ENCODE measurements around the gene MAML1.

MAML1 gene

DNA sequence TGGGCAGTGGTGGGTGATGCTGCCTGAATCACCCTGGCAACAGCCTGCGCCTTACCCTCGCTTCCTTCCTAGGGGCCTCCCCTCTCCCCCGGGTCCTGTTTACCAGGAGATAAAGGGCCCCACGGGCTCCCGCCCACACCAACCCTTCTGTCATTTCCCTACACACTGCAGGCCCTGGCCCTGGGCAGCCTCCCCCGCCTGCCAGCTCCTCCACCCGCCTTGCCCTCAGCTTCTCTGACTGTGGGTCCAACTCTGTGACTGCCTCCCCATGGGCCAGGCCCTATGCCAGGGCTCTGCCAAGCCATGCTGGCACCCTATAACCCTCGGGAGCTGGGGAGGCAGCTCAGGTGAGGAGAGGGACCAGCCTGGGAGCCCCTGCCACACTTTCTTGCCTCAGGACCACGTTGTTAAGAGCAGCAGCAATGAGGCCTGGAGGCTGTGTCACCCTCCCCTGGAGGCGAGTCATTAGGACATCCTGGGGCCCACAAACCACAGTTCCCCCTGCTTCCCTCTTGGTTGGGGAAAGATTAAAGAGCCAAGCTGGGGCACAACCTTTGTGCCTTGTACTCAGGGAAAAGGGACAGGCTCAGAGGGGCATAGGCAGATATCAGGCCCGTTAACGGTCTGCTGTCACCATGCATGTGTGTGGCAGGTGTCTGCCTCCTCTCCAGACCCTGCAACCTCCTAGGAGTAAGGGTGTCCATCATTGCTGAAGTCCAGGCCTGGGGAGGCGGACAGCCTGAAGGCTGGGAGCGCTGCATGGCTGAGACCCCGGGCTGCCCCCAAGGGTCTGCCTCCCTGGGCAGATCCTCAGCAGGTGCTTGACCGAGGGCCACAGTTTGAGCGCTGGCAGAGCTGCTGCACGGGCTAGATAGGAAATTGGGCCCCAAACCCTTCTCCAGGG is 71.3 kb downstream of the MAML1 start:
- DNase-seq, result peak; percentile 43
- H3K9me3 Mint-ChIP-seq, result no peaks in the 10 kb centered on the region
- H3K27me3 Mint-ChIP-seq, result peaks cover 4% of the 10 kb centered on the region
- peaks cover 11% of the 10 kb centered on the region for H3K36me3 Mint-ChIP-seq
- peak overlapping the region; percentile 44 for H3K27ac Mint-ChIP-seq
- peaks cover 31% of the 10 kb centered on the region for H3K4me1 Mint-ChIP-seq
- CTCF ChIA-PET, result interaction anchor here (0.6 to 3.6 kb wide), 5 partner anchors 16 to 287 kb away, joined by 3 to 16 read pairs (median 12); partner anchors contain the start of gene SQSTM1
- H3K4me3 Mint-ChIP-seq, result peak overlapping the region; percentile 85

DNA sequence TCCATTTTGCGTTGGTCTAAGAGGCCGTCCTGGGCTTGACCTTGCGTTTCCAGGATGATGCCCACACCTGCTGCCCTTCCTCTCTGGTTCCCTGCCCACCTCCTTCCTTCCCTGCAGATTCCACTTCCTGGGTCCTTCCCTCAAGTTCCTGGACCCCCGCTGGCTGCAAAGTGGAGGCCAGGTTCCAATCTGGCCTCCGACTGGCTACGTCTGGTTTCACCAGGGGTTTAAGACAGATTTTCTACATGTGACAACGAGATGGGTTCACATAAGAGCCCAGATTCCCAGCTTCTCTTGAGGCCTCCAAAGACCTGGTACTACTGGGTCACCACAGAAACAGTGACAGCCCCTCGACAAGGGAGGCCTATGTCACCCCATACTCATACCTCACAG is 71.9 kb downstream of the MAML1 start:
- Mint-ChIP-seq H3K9me3 (no peaks in the 10 kb centered on the region), H3K4me3 (peak overlapping the region; percentile 85), H3K27me3 (peaks cover 4% of the 10 kb centered on the region), H3K27ac (peak overlapping the region; percentile 89), H3K36me3 (peaks cover 7% of the 10 kb centered on the region), H3K4me1 (peaks cover 31% of the 10 kb centered on the region)
- DNase-seq, result no peak
- CTCF ChIA-PET, result interaction anchor here (0.6 to 3.6 kb wide), 3 partner anchors 16 to 205 kb away, joined by 3 to 12 read pairs (median 12); partner anchors contain the start of gene SQSTM1

DNA sequence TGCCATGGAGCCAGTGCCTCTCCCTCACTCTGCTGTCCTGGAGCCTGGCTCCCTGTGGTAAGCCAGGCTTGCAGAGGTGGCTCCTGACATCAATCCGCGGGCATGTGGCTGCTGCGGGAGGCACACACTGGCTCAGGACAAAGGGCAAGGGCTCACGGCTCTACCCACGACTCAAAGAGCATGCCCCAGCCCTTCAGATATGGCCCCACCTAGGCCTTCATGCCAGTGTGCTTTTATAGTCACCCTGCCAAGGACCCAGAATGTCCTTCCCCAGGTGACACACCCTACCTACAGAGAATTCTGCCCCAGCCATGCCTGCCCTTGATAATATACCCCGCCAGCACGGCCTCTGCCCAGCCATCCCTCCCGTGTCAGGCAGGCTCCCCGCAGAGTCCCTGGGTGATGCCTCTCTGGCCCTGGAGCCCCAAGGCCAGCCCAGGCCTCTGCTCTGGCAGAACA is 72.5 kb downstream of the MAML1 start:
- no peak for DNase-seq
- Mint-ChIP-seq H3K9me3 (no peaks in the 10 kb centered on the region), H3K27me3 (peaks cover 4% of the 10 kb centered on the region), H3K4me3 (peak overlapping the region; percentile 85), H3K27ac (peak overlapping the region; percentile 89), H3K4me1 (peaks cover 31% of the 10 kb centered on the region), H3K36me3 (peaks cover 4% of the 10 kb centered on the region)
- CTCF ChIA-PET, result interaction anchor here (1.4 kb wide), 1 partner anchor 9 kb away, joined by 4 read pairs; no protein-coding TSS in a partner anchor

DNA sequence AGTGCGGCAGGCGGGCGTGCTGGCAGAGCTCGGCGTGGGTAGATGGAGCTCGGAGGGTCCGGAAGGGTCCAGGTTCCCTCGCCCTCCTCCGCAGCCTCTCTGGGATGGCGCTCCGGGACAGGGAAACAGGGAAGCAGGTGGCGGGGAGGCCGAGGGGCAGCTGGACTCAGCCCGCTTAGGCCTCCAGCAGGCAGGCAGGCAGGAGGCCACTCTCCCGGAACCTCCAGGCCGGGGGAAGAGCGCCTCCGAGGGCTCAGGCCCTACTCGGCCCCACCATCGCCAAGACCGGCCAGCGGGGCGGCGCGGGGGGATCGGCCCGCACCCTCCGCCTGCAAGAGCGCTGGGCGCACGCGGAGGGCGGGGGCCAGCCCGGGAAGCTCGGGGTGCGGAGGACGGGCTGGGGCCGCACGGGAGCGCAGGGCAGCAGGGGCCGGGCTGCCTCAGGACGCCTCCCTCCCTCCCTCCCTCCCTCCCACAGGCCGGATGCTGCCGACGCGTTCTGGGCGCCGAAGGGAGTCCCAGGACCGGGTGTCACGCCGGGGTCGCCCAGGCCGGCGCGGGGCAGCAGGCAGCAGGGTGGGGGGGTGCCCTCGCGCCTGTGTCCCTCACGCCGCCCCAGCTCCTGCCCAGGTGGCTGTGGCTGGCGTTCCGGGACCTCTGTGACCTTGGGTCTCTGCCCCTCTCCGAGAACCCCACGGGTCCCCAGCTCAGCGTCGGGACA is 73.1 kb downstream of the MAML1 start:
- DNase-seq, result peak; percentile 69
- peak overlapping the region; percentile 89 for H3K27ac Mint-ChIP-seq
- no peaks in the 10 kb centered on the region for H3K9me3 Mint-ChIP-seq
- peaks cover 31% of the 10 kb centered on the region for H3K4me1 Mint-ChIP-seq
- H3K27me3 Mint-ChIP-seq, result peaks cover 4% of the 10 kb centered on the region
- CTCF ChIA-PET, result interaction anchor here (1.4 kb wide), 1 partner anchor 9 kb away, joined by 4 read pairs; no protein-coding TSS in a partner anchor
- H3K36me3 Mint-ChIP-seq, result peaks cover 6% of the 10 kb centered on the region
- H3K4me3 Mint-ChIP-seq, result peak overlapping the region; percentile 85

DNA sequence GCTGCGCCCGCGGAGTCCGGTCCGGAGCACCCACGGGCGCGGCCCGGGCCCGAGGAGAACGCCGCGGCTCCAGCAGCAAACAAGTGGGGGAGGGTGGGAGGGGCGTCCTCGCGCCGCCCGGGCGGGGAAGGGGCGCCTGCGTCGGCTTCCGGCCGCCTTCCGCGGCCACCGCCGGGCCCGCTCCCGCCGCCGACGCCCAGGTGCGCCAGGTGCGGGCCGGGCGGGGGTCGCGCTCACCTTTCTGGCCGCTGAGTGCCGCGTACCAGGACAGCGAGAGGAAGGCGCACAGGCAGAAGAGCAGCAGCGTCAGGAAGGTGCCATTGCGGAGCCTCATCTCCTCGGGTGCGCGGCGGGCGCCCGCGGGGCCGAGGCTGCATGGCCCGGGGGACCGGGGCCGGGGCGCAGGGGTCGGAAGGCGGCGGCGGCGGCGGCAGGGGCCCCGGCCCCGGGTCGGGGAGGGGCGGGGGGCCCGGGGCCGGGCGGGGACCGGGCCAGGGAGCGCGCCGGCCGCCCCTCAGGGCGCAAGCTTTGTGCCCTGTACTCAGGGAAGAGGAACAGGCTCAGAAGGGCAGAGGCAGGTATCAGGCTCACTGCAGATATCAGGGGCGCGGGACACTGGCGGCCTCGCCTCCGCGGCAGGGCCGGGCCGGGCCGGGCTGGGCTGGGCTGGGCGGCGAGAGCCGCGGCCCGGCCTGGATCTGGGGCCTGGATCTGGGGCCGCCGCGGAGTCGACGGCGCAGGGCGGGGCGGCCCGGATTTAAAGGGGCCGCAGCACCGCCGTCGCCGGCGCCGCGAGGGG is 73.8 kb downstream of the MAML1 start, which contains the start of gene MGAT4B:
MGAT4B (minus strand) TSS at position 617 of the 799 bp plus-strand sequence; CDS start at position 334, 283 bp downstream.
- Mint-ChIP-seq H3K4me3 (peak within 1 kb of the TSS; percentile 74), H3K27me3 (peaks cover 4% of the 10 kb centered on the region), H3K4me1 (peaks cover 31% of the 10 kb centered on the region), H3K9me3 (no peaks in the 10 kb centered on the region), H3K36me3 (peaks cover 6% of the 10 kb centered on the region), H3K27ac (peak within 1 kb of the TSS; percentile 75)
- CTCF ChIA-PET, result interaction anchor here (1.4 kb wide), 1 partner anchor 10 kb away, joined by 4 read pairs; no protein-coding TSS in a partner anchor
- peak; percentile 76 for DNase-seq

DNA sequence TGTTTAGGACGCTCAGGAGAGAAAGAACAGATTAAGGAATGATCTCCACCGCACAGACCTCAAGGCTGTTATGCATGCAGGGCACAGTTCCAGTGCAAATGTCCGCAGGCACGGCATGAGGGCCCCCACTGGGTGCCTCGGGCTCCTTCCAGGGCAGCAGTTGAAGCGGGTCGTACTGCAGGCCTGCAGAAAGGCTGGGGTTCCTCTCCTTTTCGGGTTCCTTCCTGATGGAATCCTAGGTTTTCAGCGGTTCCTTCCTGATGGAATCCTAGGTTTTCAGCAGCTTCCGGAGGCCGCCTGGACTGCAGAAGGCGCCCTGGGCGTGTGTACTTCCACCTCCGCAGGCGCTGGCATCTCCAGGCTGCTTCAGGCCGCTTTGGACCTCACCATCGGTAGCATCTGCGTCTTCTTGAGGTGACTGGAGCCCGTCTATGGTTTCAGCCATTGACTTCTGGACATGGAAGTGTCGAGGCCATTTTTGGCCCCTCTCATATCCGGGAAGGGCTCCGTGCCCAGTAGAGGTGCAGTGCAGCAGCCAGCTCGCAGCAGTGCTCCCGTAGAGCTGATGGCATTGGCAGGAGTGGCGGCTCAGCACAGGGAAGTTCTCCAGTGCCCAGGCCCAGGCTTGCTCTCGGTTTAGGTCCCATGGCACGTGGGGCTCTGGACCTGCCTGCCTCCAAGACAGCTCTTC is 79.7 kb downstream of the MAML1 start:
- Mint-ChIP-seq H3K27me3 (peaks cover 5% of the 10 kb centered on the region), H3K9me3 (no peaks in the 10 kb centered on the region), H3K4me3 (no peak overlapping the region), H3K4me1 (peaks cover 9% of the 10 kb centered on the region), H3K36me3 (peaks cover 18% of the 10 kb centered on the region), H3K27ac (no peak overlapping the region)
- DNase-seq, result no peak
- CTCF ChIA-PET, result no interaction called here

DNA sequence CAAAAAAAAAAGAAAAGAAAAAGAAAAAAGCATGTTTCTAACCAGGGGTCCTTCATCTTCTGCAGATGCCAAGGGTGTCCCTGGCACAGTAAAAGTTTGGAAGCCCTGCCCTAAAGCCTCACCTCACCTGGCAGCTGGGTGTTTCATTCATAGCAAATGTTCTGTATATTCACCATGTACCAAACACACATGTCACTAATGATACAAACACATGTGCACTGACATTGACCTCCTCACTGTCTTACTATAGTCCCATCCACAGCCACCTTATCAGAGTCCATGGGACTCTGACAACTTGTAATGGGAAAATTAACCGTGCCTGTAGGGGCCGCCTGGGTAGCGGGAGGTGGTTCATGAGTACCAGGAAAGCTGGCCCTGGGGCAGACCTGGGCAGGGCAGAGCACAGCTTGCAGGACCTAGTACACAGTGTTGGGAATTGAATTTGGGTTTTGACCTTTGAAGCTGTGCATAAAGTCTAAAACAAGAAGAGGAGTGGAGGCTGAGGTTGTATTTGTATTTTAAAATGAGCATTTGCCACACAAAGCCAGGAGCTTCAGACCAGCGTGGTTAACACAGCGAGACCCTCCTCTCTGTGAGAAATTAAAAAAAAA is 80.5 kb downstream of the MAML1 start:
- Mint-ChIP-seq H3K9me3 (no peaks in the 10 kb centered on the region), H3K4me1 (peaks cover 14% of the 10 kb centered on the region), H3K27me3 (peaks cover 10% of the 10 kb centered on the region), H3K36me3 (peaks cover 18% of the 10 kb centered on the region), H3K27ac (no peak overlapping the region), H3K4me3 (no peak overlapping the region)
- CTCF ChIA-PET, result no interaction called here
- DNase-seq, result no peak

DNA sequence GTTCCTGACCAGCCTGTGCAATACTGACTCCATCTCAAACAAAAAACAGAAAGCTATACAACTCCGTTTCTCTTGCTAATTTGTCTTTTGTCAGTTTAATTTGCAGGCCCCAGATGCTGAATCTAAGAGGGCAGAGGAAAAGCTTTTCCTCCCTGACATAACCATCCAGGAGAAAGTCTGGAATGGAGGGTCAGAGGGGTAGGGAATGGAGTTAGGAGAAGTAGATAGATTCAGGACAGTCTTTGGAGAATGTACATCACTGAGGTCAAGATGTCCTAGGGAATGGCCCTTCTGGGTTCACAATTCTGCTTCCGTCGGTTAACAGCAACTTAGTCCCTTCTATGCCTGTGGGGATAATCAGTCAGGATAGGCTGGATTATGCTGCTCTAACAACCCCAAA is 81.5 kb downstream of the MAML1 start:
- CTCF ChIA-PET, result no interaction called here
- H3K9me3 Mint-ChIP-seq, result no peaks in the 10 kb centered on the region
- peaks cover 18% of the 10 kb centered on the region for H3K27me3 Mint-ChIP-seq
- no peak overlapping the region for H3K27ac Mint-ChIP-seq
- H3K4me1 Mint-ChIP-seq, result peaks cover 20% of the 10 kb centered on the region
- peaks cover 19% of the 10 kb centered on the region for H3K36me3 Mint-ChIP-seq
- no peak for DNase-seq
- H3K4me3 Mint-ChIP-seq, result no peak overlapping the region

DNA sequence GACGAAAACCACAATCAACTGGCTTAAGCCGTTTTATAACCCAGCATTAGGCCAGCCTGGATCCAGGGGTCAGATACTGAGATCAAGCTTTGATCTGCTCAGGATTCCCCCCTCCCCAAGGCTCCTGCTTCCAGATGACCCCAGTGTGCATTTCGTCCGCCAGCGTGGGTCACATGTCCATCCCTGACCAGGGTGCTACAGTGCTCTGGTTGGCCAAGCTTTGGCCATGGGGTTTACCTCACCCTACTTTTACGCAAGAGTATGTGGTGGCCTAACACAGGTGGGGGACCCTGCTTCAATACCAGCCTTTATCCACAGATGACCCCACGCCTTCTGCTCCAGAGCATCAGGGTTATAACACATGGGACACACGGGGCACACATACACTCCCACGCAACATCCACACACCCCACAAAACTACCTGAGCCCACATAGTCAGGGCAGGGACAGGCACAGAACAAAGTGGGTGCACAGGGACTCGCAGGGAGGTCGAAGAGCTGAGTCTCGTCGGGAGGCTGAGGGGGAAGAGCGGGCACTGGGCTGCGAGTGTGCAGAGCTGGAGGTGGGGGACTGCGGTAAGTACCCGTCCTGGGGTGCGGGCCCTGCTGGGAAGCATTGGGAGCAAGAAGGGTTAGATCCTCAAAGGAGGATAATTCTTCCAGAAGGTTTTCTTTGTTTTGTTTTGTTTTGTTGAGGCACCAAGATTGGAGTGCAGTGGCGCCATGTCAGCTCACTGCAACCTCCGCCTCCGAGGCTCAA is 83.0 kb downstream of the MAML1 start:
- H3K27me3 Mint-ChIP-seq, result peaks cover 18% of the 10 kb centered on the region
- H3K36me3 Mint-ChIP-seq, result peaks cover 16% of the 10 kb centered on the region
- no peaks in the 10 kb centered on the region for H3K9me3 Mint-ChIP-seq
- H3K4me3 Mint-ChIP-seq, result no peak overlapping the region
- H3K4me1 Mint-ChIP-seq, result peaks cover 32% of the 10 kb centered on the region
- CTCF ChIA-PET, result no interaction called here
- no peak overlapping the region for H3K27ac Mint-ChIP-seq
- no peak for DNase-seq

DNA sequence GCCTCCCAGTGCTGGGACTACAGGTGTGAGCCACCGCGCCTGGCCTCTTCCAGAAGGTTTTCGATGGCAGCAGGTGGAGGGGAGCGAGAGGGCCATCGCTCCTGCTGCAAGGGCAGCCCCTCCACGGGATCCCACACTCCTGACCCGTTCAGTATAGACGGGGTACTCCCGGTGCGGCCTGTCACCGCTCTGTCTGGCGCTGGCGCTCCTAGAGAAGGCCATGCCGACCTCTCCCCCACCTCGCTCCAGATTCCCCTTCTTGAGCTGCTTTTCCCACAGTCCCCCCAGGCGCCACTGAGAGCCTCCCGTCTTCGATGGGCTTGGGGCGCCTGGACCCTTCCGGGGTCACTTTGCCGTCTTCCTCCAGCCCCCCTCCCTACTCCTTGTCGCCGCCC is 83.8 kb downstream of the MAML1 start:
- H3K4me1 Mint-ChIP-seq, result peaks cover 32% of the 10 kb centered on the region
- peaks cover 18% of the 10 kb centered on the region for H3K27me3 Mint-ChIP-seq
- CTCF ChIA-PET, result no interaction called here
- no peak overlapping the region for H3K27ac Mint-ChIP-seq
- peak; percentile 18 for DNase-seq
- peaks cover 16% of the 10 kb centered on the region for H3K36me3 Mint-ChIP-seq
- H3K9me3 Mint-ChIP-seq, result no peaks in the 10 kb centered on the region
- H3K4me3 Mint-ChIP-seq, result no peak overlapping the region

DNA sequence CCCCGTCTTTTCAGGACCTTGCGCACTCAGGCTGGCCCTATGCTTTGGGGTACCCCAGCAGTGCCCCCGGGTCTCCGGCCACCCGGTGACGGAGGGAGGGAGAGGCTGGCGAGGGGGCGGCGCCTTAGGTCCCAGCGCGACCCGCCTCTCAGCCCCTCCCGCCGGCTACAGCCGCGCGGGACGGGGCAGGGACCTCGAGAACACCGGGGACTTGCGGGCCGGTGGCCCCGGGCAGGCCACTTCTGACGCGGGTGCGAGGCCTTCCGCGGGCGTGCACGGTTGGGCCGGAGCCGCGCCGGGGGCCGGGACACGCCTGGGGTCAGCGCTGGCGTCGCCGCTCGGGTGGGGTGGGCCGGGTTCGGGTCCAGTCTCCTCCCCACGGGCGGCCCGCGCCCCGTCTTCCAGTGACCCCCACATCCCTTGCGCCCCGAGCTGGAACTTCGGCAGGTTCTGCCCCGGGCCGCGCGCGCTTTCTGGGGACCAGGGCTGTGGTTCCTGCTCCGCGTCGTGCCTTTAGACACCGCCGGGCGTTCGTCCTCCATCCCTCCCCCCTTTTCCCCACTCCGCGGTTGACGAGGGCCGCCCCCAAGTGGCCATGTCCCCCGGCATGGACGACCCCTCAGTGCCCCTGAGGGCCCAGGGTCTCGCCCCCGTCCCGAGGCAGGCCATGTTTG is 84.3 kb downstream of the MAML1 start:
- no peak overlapping the region for H3K27ac Mint-ChIP-seq
- H3K4me1 Mint-ChIP-seq, result peaks cover 36% of the 10 kb centered on the region
- no peaks in the 10 kb centered on the region for H3K9me3 Mint-ChIP-seq
- H3K27me3 Mint-ChIP-seq, result peaks cover 18% of the 10 kb centered on the region
- DNase-seq, result peak; percentile 33
- H3K4me3 Mint-ChIP-seq, result no peak overlapping the region
- peaks cover 17% of the 10 kb centered on the region for H3K36me3 Mint-ChIP-seq
- CTCF ChIA-PET, result no interaction called here

DNA sequence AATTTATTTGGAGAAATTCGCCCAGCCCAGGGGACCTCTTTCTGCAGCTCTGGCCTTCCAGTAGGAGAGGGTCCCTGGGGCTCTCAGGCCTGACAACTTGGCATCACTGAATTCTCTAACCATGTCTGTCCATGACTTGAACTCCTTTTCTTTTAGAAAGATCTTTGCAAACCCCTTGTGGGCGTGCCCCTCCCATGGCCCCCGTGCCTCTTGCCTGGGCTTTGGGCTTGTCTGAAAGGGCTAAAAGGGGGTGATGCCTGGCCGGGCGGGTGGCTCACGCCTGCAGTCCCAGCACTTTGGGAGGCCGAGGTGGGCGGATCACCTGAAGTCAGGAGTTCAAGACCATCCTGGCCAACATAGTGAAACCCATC is 84.8 kb downstream of the MAML1 start:
- Mint-ChIP-seq H3K27me3 (peaks cover 18% of the 10 kb centered on the region), H3K4me1 (peaks cover 41% of the 10 kb centered on the region), H3K36me3 (peaks cover 17% of the 10 kb centered on the region), H3K27ac (no peak overlapping the region), H3K9me3 (no peaks in the 10 kb centered on the region), H3K4me3 (no peak overlapping the region)
- CTCF ChIA-PET, result no interaction called here
- DNase-seq, result no peak
